Sigmoid colon (tissue), 3 donors: ENCODE results near the gene TAGLN.

ENCODE experiments used
- CTCF ChIP-seq, 4 experiments: fragments of 450-650 bp in 3 of 4; fragments of 200-600 bp in 1 of 4; IDR thresholded peaks; one replicate each; pipeline ENCODE4 v1.5.1; 2016 to 2019; ENCODE audit warnings: antibody characterized with exemption in 4 of 4, mild to moderate bottlenecking in 3 of 4, moderate library complexity in 2 of 4
- POLR2A ChIP-seq, 2 donors: fragments of 450-650 bp; IDR thresholded peaks; one replicate each; pipeline ENCODE4 v1.6.1; 2016; ENCODE audit warnings: antibody characterized with exemption in 2 of 2, mild to moderate bottlenecking in 2 of 2, moderate library complexity in 2 of 2

GRCh38 chr11:117189191-117189940 lies 9.8 kb upstream of the TAGLN start:
- TF ChIP-seq CTCF (IDR thresholded peaks at IDR 0.05) (no peak), POLR2A (IDR thresholded peaks at IDR 0.05) (no peak)
